HG02943 (cell line): ENCODE measurements around the gene XRN1.
"Not testable (repeated sequence)": the region's sequence is repeated elsewhere in the genome, so short reads cannot be mapped to it uniquely, and the experiment has no call there.

Experiments used
- ATAC-seq: cut with Tn5 transposase; IDR thresholded peaks from one replicate; pipeline ENCODE4 v1.9.1; 2021; ENCODE audit warnings: mild to moderate bottlenecking, low read depth, moderate library complexity; ENCODE audit not compliant: unreplicated experiment

XRN1 gene, protein sequence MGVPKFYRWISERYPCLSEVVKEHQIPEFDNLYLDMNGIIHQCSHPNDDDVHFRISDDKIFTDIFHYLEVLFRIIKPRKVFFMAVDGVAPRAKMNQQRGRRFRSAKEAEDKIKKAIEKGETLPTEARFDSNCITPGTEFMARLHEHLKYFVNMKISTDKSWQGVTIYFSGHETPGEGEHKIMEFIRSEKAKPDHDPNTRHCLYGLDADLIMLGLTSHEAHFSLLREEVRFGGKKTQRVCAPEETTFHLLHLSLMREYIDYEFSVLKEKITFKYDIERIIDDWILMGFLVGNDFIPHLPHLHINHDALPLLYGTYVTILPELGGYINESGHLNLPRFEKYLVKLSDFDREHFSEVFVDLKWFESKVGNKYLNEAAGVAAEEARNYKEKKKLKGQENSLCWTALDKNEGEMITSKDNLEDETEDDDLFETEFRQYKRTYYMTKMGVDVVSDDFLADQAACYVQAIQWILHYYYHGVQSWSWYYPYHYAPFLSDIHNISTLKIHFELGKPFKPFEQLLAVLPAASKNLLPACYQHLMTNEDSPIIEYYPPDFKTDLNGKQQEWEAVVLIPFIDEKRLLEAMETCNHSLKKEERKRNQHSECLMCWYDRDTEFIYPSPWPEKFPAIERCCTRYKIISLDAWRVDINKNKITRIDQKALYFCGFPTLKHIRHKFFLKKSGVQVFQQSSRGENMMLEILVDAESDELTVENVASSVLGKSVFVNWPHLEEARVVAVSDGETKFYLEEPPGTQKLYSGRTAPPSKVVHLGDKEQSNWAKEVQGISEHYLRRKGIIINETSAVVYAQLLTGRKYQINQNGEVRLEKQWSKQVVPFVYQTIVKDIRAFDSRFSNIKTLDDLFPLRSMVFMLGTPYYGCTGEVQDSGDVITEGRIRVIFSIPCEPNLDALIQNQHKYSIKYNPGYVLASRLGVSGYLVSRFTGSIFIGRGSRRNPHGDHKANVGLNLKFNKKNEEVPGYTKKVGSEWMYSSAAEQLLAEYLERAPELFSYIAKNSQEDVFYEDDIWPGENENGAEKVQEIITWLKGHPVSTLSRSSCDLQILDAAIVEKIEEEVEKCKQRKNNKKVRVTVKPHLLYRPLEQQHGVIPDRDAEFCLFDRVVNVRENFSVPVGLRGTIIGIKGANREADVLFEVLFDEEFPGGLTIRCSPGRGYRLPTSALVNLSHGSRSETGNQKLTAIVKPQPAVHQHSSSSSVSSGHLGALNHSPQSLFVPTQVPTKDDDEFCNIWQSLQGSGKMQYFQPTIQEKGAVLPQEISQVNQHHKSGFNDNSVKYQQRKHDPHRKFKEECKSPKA (N-terminal part only)

DNA sequence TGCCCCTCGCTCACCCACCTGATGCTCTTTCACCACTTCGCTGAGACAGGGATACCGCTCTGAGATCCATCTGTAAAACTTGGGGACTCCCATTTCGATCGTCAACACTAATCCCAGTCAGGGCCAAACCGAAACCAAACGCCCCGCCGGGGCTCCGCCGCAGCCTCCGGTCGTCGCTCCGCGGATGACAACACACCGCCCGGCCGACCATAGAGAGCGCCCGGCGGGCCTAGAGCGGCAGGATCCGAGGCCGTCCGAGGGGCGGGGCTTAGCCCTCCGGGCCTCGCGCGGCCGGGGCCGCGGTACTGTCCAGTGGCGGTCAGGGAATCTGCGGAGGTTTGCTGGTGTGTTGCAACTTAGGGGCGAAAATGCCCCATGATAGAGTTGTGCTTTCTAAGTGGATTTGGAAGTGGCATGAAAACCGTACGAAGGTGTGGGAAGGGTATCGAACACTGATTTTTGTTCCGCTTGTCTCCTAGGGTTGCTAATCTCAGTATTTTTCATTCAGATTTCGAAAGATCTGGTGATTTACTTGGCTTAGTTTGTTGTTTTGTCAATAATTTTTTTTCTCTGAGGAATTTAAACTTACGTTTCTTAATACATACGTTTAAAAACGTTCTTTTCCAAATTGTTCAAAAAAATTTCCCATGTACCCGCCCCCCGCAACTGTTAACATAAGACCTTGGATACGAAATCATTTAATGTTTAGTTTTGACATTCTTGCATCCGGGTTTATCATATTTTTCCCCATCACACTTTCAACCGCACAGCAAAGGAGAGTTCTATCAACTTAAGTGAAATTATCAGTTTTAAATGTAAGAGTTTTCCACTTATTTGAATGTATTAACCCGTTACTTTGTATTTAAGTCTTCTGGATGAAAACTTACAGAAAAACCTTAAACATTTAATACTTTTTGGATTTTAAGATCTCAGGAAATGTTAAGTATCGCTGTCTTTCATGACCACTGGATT lies at the start of gene XRN1:
Gene XRN1 (minus strand): TSS at position 186 of the 972 bp plus-strand sequence. CDS start 93 bp downstream, at position 93.
- ATAC-seq, result peak; percentile 81

GRCh38 chr3:142495103-142495502 lies 47.3 kb upstream of the XRN1 start:
- no peak for ATAC-seq

GRCh38 chr3:142492184-142492583 lies 44.3 kb upstream of the XRN1 start:
- ATAC-seq, result no peak

DNA sequence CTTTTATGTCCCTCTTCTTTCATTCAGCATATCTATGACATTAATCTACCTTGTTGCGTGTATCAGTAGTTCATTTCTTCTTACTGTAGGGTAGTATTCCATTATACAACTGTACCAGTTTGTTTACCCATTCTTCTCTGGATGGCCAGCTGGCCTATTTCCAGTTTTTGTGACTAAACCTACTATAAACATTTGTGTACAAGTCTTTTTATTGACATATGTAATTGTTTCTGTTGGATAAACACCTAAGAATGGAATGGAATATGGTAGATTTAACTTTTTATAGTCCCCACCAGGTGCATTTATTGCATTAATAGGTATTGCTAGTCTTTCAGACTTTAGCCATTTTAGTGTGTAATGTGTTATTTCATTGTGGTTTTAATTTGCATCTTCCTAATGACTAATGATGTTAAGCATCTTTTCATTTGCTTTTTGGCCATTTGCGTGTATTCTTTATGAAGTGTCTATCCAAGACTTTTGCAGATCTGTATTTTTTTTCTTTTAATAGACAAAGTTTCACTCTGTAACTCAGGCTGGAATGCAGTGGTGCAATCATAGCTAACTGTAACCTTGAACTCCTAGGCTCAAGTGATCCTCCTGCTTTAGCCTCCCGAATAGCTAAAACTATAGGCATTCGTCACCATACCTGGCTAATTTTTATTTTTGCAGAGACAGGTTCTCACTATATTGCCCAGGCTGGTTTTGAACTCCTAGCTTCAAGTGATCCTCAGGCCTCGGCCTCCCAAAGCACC lies 41.9 kb upstream of the XRN1 start:
- no peak for ATAC-seq

- no peak for ATAC-seq
These were observed 37.1 kb upstream of the XRN1 start for GRCh38 chr3:142484912-142485435.

DNA sequence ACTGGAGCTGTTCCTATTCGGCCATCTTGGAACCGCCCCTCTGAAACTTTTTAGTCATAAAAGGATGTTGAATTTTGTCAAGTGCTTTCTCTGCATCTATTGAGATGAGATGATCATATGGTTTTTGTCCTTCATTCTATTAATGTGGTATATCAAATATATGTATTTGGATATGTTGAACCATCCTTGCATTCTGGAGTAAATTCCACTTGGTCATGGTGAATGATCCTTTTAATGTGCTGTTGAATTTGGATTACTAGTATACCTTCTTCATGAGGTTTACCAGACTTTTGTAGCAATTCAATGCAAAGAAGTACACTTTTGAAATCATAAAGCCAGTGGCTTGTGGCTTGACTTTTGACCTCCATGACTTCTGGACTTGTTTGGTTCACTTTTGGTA lies 33.4 kb upstream of the XRN1 start:
- ATAC-seq, result no peak

- ATAC-seq, result no peak
These were observed 23.0 kb upstream of the XRN1 start for GRCh38 chr3:142470826-142471225.

- ATAC-seq, result no peak
These were observed 20.6 kb upstream of the XRN1 start for GRCh38 chr3:142468456-142468855.

- no peak for ATAC-seq
These were observed 19.9 kb upstream of the XRN1 start for GRCh38 chr3:142467768-142468167.

GRCh38 chr3:142460689-142461088 lies 12.9 kb upstream of the XRN1 start:
- ATAC-seq, result no peak

GRCh38 chr3:142459929-142460328 lies 12.1 kb upstream of the XRN1 start:
- ATAC-seq, result no peak

DNA sequence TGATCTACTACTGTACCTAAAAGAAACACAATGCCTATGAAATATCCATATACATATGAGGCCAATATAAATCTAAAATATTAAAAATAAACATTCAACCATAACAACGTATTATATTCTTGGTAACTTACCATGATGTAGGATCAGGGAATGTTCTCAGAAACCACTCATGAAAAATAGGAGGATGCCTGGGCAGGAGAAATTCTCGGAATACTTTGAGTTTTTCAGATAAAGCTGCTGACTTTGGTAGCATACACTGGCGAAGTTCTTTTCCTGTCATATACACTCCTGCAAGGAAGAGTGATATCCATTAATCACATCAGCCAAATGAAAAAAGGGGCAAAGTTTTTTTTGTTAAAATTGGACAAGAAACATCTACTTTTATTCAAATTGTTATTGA lies 11.3 kb upstream of the XRN1 start:
- no peak for ATAC-seq

GRCh38 chr3:142450881-142451280 lies 3.0 kb upstream of the XRN1 start:
- ATAC-seq, result no peak

GRCh38 chr3:142450189-142450588 lies 2.4 kb upstream of the XRN1 start:
- no peak for ATAC-seq

- ATAC-seq, result peak; percentile 33
These were observed 461 bp downstream of the XRN1 start for GRCh38 chr3:142447301-142447851.

- no peak for ATAC-seq
These were observed 2.0 kb downstream of the XRN1 start for GRCh38 chr3:142445816-142446254.

DNA sequence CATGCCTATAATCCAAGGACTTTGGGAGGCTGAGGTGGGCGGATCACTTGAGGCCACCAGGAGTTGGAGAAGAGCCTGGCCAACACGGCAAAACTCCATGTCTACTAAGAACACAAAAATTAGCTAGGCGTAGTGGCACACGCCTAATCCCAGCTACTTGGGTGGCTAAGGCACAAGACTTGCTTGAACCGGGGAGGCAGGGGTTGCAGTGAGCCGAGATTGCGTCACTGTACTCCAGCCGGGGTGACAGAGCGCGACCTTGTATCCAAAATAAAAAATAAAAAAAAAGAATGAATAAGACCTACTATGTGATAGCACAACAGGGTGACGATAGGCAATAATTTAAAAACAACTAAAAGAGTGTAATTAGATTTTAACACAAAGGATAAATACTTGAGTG lies 3.5 kb downstream of the XRN1 start:
- no peak for ATAC-seq

- ATAC-seq, result not testable (repeated sequence)
These were observed 4.8 kb downstream of the XRN1 start for GRCh38 chr3:142443060-142443459.
